ENCODE results near the gene TAF5L.

TAF5L gene

DNA sequence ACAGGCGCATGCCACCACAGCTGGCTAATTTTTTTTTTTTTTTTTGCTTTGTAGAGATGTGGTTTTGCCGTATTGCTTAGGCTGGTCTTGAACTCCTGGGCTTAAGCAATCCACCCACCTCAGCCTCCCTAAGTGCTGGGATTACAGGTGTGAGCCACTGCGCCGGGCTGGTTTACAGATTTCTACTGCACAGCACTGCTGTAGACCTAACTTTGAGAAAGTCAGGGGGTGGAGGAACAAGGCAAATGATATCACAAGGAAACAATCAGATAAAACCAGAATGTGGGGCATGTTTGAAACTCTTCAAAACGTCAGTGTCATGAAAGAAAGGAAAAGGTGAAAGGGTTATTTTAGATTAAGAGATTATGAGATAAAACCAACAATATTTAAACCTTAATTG, 45.4 kb upstream of the TAF5L start:
- DNase-seq, result no peak
- Histone ChIP-seq H3K79me1 (ENCODE audit: low read length) (no peaks in the 10 kb centered on the region), H3K27ac (ENCODE audit: low read depth, low read length) (no peak overlapping the region), H3K18ac (ENCODE audit: low read length) (no peak overlapping the region), H2AFZ (ENCODE audit: insufficient read depth, low read length, poor library complexity) (no peak overlapping the region), H3K27me3 (ENCODE audit: insufficient read depth, low read length) (no peaks in the 10 kb centered on the region), H3K4me2 (ENCODE audit: low read length) (no peak overlapping the region), H4K8ac (ENCODE audit: low read depth, low read length) (no peak overlapping the region), H3K4me1 (ENCODE audit: control insufficient read depth in 1 of 2, insufficient read depth in 2 of 2, low read length in 2 of 2) (no peaks in the 10 kb centered on the region), H3K4ac (ENCODE audit: low read depth, low read length) (no peak overlapping the region), H3K4me3 (ENCODE audit: low read depth, low read length) (no peak overlapping the region), H3K9ac (ENCODE audit: low read length) (no peak overlapping the region), H4K91ac (ENCODE audit: low read depth, low read length) (no peak overlapping the region), H3K9me3 (ENCODE audit: insufficient read depth, low read depth, low read length) (no peaks in the 10 kb centered on the region), H2BK12ac (ENCODE audit: low read length) (no peak overlapping the region), H4K12ac (ENCODE audit: low read depth, low read length) (no peak overlapping the region), H2BK120ac (ENCODE audit: insufficient read depth, low read length, poor library complexity) (no peak overlapping the region), H3K14ac (ENCODE audit: low read length) (no peak overlapping the region), H3K23ac (ENCODE audit: low read length) (no peak overlapping the region), H2AK5ac (ENCODE audit: low read length) (no peak overlapping the region), H2BK5ac (ENCODE audit: low read depth, low read length, poor library complexity) (no peak overlapping the region), H3K79me2 (ENCODE audit: control insufficient read depth, insufficient read depth, low read length, poor library complexity) (no peaks in the 10 kb centered on the region), H3K36me3 (ENCODE audit: control insufficient read depth in 1 of 2, insufficient read depth in 2 of 2, low read length in 2 of 2) (peaks cover 0 to 2% of the 10 kb centered on the region in 2 experiments)
- no CpG with 5 or more reads among the region's 5 CpGs for WGBS (ENCODE audit: extremely low coverage, insufficient coverage, insufficient read length)

DNA sequence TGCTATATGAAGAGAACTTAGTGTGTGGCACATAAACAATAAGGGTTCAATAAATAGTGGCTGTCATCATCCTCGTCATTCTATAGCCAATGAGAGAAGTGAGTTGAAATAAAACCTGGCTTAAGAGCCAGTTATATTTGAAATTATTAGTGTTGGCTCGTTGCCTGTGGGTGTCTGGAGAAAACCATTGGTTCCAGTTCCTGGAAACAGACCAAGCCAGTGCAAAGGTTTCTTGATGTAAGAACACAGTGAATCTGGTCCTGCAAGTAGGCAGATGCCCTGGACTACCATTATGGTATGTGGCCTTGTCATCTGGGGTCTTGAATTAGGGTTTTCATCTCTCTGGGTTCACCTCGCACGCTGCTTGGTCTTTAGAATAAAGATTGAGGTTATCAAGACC, 43.4 kb upstream of the TAF5L start:
- H3K36me3 ChIP-seq (ENCODE audit: control insufficient read depth in 1 of 2, insufficient read depth in 2 of 2, low read length in 2 of 2), result peaks cover 0 to 2% of the 10 kb centered on the region in 2 experiments
- H2BK5ac ChIP-seq (ENCODE audit: low read depth, low read length, poor library complexity), result no peak overlapping the region
- no CpG with 5 or more reads among the region's 4 CpGs for WGBS (ENCODE audit: extremely low coverage, insufficient coverage, insufficient read length)
- H3K27ac ChIP-seq (ENCODE audit: low read depth, low read length), result no peak overlapping the region
- H3K18ac ChIP-seq (ENCODE audit: low read length), result no peak overlapping the region
- H4K12ac ChIP-seq (ENCODE audit: low read depth, low read length), result no peak overlapping the region
- H3K4me1 ChIP-seq (ENCODE audit: control insufficient read depth in 1 of 2, insufficient read depth in 2 of 2, low read length in 2 of 2), result no peaks in the 10 kb centered on the region
- H4K8ac ChIP-seq (ENCODE audit: low read depth, low read length), result no peak overlapping the region
- H3K4me3 ChIP-seq (ENCODE audit: low read depth, low read length), result no peak overlapping the region
- H3K79me1 ChIP-seq (ENCODE audit: low read length), result no peaks in the 10 kb centered on the region
- no peak overlapping the region for H2BK12ac ChIP-seq (ENCODE audit: low read length)
- H3K9ac ChIP-seq (ENCODE audit: low read length), result no peak overlapping the region
- H2BK120ac ChIP-seq (ENCODE audit: insufficient read depth, low read length, poor library complexity), result no peak overlapping the region
- no peak overlapping the region for H3K4me2 ChIP-seq (ENCODE audit: low read length)
- H3K4ac ChIP-seq (ENCODE audit: low read depth, low read length), result no peak overlapping the region
- no peak for DNase-seq
- H2AFZ ChIP-seq (ENCODE audit: insufficient read depth, low read length, poor library complexity), result no peak overlapping the region
- no peaks in the 10 kb centered on the region for H3K9me3 ChIP-seq (ENCODE audit: insufficient read depth, low read depth, low read length)
- H3K79me2 ChIP-seq (ENCODE audit: control insufficient read depth, insufficient read depth, low read length, poor library complexity), result no peaks in the 10 kb centered on the region
- H3K14ac ChIP-seq (ENCODE audit: low read length), result no peak overlapping the region
- H2AK5ac ChIP-seq (ENCODE audit: low read length), result no peak overlapping the region
- H3K23ac ChIP-seq (ENCODE audit: low read length), result no peak overlapping the region
- H3K27me3 ChIP-seq (ENCODE audit: insufficient read depth, low read length), result no peaks in the 10 kb centered on the region
- no peak overlapping the region for H4K91ac ChIP-seq (ENCODE audit: low read depth, low read length)

GRCh38 chr1:229666585-229666984, 40.7 kb upstream of the TAF5L start:
- H3K36me3 ChIP-seq (ENCODE audit: control insufficient read depth in 1 of 2, insufficient read depth in 2 of 2, low read length in 2 of 2), result peaks cover 0 to 7% of the 10 kb centered on the region in 2 experiments
- no peak overlapping the region for H2AK5ac ChIP-seq (ENCODE audit: low read length)
- no peaks in the 10 kb centered on the region for H3K27me3 ChIP-seq (ENCODE audit: insufficient read depth, low read length)
- peaks cover 2% of the 10 kb centered on the region for H3K9me3 ChIP-seq (ENCODE audit: insufficient read depth, low read depth, low read length)
- no peak overlapping the region for H3K14ac ChIP-seq (ENCODE audit: low read length)
- DNase-seq, result no peak
- H3K9ac ChIP-seq (ENCODE audit: low read length), result no peak overlapping the region
- H4K91ac ChIP-seq (ENCODE audit: low read depth, low read length), result no peak overlapping the region
- H3K79me1 ChIP-seq (ENCODE audit: low read length), result no peaks in the 10 kb centered on the region
- H3K79me2 ChIP-seq (ENCODE audit: control insufficient read depth, insufficient read depth, low read length, poor library complexity), result no peaks in the 10 kb centered on the region
- H3K23ac ChIP-seq (ENCODE audit: low read length), result no peak overlapping the region
- no peak overlapping the region for H3K4me3 ChIP-seq (ENCODE audit: low read depth, low read length)
- WGBS (ENCODE audit: extremely low coverage, insufficient coverage, insufficient read length), result no CpG with 5 or more reads among the region's 4 CpGs
- no peak overlapping the region for H4K8ac ChIP-seq (ENCODE audit: low read depth, low read length)
- no peaks in the 10 kb centered on the region for H3K4me1 ChIP-seq (ENCODE audit: control insufficient read depth in 1 of 2, insufficient read depth in 2 of 2, low read length in 2 of 2)
- H3K4me2 ChIP-seq (ENCODE audit: low read length), result no peak overlapping the region
- H2BK5ac ChIP-seq (ENCODE audit: low read depth, low read length, poor library complexity), result no peak overlapping the region
- H3K18ac ChIP-seq (ENCODE audit: low read length), result no peak overlapping the region
- H2BK12ac ChIP-seq (ENCODE audit: low read length), result no peak overlapping the region
- H2AFZ ChIP-seq (ENCODE audit: insufficient read depth, low read length, poor library complexity), result no peak overlapping the region
- H2BK120ac ChIP-seq (ENCODE audit: insufficient read depth, low read length, poor library complexity), result no peak overlapping the region
- H4K12ac ChIP-seq (ENCODE audit: low read depth, low read length), result no peak overlapping the region
- H3K27ac ChIP-seq (ENCODE audit: low read depth, low read length), result no peak overlapping the region
- no peak overlapping the region for H3K4ac ChIP-seq (ENCODE audit: low read depth, low read length)

DNA sequence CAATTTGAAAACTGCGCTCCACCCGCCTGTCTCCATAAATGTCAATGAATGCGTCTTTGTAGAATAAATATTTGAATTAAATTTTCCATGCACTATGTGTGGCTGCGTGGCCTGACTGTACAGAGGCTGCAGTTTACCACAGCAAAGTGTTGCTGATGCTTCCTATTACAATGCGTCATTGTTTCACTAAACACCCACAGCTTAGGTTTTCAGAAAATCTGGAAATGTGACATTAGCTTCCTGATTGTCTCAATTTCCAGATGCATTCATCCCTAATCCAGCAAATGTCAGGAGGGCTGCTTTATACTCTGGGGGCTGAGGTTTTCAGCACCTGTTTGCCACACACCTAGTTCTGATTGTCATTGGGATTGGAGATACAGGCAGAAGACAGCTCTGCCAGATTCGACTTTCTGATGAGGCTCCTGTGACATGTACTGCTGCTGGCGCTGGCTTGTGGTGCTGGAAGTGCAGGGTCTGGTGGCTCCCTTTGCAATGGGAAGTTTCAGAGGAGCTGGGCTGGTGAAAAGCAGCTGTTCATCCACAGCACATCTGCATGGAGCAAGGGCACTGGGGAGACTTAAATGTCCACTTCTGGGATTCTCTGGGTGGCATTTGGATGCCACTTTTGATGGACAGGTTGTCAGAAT, 40.1 kb upstream of the TAF5L start:
- Histone ChIP-seq H4K91ac (ENCODE audit: low read depth, low read length) (no peak overlapping the region), H3K79me2 (ENCODE audit: control insufficient read depth, insufficient read depth, low read length, poor library complexity) (no peaks in the 10 kb centered on the region), H3K23ac (ENCODE audit: low read length) (no peak overlapping the region), H3K27me3 (ENCODE audit: insufficient read depth, low read length) (no peaks in the 10 kb centered on the region), H3K36me3 (ENCODE audit: control insufficient read depth in 1 of 2, insufficient read depth in 2 of 2, low read length in 2 of 2) (peaks cover 1 to 8% of the 10 kb centered on the region in 2 experiments), H3K4me2 (ENCODE audit: low read length) (no peak overlapping the region), H3K18ac (ENCODE audit: low read length) (no peak overlapping the region), H3K79me1 (ENCODE audit: low read length) (no peaks in the 10 kb centered on the region), H3K27ac (ENCODE audit: low read depth, low read length) (no peak overlapping the region), H2AFZ (ENCODE audit: insufficient read depth, low read length, poor library complexity) (no peak overlapping the region), H2AK5ac (ENCODE audit: low read length) (no peak overlapping the region), H4K12ac (ENCODE audit: low read depth, low read length) (no peak overlapping the region), H3K4me3 (ENCODE audit: low read depth, low read length) (no peak overlapping the region), H2BK120ac (ENCODE audit: insufficient read depth, low read length, poor library complexity) (no peak overlapping the region), H3K9me3 (ENCODE audit: insufficient read depth, low read depth, low read length) (peaks cover 2% of the 10 kb centered on the region), H3K14ac (ENCODE audit: low read length) (no peak overlapping the region), H2BK5ac (ENCODE audit: low read depth, low read length, poor library complexity) (no peak overlapping the region), H3K9ac (ENCODE audit: low read length) (no peak overlapping the region), H3K4me1 (ENCODE audit: control insufficient read depth in 1 of 2, insufficient read depth in 2 of 2, low read length in 2 of 2) (no peaks in the 10 kb centered on the region), H2BK12ac (ENCODE audit: low read length) (no peak overlapping the region), H4K8ac (ENCODE audit: low read depth, low read length) (no peak overlapping the region), H3K4ac (ENCODE audit: low read depth, low read length) (no peak overlapping the region)
- WGBS (ENCODE audit: extremely low coverage, insufficient coverage, insufficient read length), result no CpG with 5 or more reads among the region's 7 CpGs
- no peak for DNase-seq
